Hematopoietic multipotent progenitor cell treated with erythropoietin and hydrocortisone succinate and interleukin-3 and kit ligand, for 17 days (in vitro differentiated cells): ENCODE measurements around the gene C3orf18.

Experiments
- DNase-seq: peaks from one replicate; pipeline ENCODE4 v3.0.0-alpha.2; 2015; ENCODE audit warnings: low spot score

Gene C3orf18

DNA sequence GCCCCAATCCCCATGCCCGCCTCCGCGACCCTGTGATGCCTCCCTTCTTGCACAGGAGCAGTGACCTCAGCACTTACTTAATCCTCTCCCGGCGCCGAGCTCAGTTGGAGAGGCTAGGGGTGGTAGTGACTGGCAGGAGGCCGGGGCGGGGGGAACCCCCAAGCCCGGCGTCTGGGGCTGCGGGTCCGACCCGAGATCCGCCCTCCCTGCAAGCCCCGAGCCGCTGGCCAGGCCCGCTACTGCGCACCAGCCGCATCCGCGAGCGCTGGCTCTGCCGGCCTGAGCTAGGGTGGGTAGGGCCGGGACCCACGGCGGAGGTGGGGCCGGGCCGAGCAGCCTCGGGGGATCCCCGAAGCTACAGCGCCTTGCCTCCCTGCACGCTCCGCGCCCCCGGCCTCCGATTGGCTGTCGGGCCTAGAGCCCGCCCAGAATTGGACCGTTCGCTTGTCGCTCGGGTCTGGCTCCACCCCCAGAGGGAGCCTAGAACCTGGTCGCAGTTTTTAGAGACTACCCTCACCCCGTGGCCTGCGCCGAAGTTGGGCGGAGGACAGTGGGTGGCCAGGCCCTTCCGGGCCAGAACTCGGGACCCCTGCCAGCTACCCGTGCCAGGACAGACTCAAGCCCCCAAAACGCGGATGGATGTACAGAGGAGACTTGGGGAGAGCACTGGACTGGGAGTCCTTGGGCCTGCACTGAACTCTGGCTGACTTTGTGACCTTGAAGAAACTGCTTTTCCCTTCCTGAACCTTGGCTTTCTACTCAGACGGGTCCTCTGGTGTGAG, at the start of gene C3orf18:
TSS of gene C3orf18 (minus strand) at position 362 of the 782 bp plus-strand sequence. CDS start 2,048 bp downstream, outside the sequence.
- peak; percentile 94 for DNase-seq

GRCh38 chr3:50616770-50617095, 49.2 kb upstream of the C3orf18 start:
- DNase-seq: peak; percentile 90

- peak; percentile 86 for DNase-seq
These were observed 48.6 kb upstream of the C3orf18 start for GRCh38 chr3:50616003-50616769.

DNA sequence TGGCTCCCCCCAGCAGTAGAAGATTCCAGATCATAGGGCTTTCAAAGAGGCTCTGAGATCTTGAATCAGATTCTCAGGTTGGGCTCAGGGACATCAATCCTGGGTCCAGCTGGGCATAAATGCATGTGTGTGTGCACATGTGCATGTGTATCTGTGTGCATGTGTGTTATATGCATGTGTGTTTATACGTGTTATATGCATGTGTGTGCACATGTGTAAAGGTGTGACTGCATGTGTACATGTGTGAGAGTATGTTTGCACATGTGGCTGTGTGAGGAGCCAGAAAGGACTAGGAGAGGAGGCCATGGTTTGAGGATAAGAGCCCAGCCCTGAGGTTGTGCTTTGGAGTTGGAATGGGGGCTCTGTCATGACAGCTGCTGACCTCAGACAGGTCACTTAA, 47.6 kb upstream of the C3orf18 start:
- no peak for DNase-seq

- DNase-seq: no peak
These were observed 45.7 kb upstream of the C3orf18 start for GRCh38 chr3:50612970-50613846.

DNA sequence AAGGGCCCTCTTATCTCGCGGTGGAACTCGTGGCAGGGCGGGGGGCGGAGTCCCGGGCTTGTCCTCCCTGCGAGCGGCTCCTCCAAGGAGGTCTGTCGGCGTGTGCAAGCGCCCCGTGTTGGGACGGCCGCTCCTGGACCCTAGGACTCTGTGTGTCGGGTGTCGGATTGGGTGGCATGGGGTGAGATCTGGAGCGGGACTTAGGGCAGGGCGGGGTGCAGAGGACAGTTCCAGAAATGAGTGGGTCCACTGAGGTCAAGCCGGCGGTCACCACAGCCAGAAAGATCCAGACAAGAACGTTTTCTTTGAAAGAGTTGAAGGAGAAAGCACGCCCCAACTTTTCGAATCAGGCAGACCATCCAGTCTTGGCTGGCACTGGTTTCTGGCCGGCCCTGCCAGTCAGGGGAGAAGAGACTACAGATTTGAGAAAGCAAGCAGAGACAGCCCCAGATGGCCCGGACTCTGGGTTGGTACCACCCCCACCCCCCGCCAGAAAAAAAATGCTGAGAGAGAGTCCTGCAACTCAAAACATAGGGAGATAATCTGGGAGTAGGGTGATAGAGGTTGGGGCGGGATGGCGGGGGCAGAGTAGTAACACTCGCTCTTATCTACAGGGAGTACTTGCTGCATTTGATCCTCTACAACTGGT, 44.8 kb upstream of the C3orf18 start:
- peak; percentile 55 for DNase-seq

GRCh38 chr3:50611464-50612233, 44.1 kb upstream of the C3orf18 start, which contains the start of gene CISH:
Gene CISH (minus strand): TSS chr3:50611774. CDS start chr3:50611650, 124 bp downstream.
- DNase-seq: peak; percentile 90

DNA sequence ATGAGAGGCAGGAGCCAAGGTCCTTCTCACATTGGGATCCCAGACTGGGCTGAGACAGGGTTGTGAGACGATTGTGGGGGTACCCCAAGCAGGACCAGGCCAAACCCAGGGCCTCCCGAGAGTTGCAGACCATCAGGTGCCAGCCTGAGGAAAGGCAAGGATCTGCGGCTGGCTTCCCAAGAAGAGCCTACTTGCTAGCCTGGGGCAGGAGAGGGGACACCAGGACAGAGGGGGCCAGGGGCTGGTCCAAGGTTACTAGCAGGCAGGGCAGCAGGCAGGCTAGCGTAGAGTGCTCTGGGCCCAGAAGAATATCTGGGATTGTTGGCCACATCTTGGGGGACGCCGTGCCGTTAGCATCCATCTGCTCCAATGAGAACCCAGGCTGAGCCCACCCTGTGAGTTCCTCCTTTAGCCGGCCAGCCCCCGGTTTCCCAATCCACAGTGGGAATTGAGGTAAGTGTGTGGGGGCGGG, 43.5 kb upstream of the C3orf18 start:
- no peak for DNase-seq

DNA sequence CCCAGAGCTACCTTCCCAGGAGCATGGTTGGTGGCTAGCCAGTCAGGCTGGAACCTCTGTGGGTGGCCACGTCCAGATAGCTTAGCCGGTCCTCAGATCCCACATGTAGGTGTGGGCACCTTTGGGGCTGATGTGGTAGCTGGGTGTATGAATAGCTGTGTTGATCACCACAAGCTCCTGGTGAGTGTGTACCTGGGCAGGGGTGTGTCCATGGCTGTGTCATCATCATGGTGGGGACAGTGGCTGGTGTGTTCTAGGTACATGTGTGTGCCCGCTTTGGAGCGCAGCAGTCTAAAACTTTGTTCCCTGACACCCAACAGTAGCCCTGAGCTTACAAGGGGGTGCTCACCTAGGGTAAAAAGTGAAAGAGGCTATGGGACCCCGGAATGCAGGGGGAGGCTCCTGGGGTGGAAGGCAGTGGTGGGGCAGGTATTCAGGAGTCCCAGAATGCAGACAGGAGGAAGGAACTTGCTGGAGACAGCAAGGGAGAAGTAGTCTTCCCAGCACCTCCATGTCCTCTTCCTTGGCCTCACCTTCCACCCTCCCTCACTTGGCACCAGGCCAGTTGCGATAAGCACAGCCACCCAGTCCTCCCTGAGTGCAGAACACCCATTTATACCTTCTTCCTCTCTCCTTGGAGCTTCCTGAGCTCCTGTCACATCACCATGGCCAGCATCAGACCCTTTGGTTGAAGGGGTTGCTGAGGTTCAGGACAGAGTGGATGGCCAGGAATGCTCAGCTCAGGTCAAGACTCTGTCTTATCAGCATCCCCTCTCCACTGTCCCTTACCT, 42.8 kb upstream of the C3orf18 start:
- peak; percentile 89 for DNase-seq

DNA sequence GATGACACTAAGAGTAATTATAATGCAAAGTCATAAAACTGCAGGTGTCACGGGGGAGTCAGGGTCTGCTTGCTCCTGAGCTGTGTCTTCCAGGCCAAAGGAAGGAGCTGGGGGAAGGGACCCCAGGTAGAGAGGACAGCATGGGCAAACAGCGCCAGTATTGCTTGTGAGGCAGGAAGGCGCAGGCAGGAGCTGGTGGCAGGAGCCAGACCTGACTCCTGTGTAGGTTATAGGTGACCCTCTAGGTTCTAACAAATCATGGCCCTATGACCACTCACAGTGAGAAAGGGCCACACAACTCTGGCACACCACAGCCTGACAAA, 42.2 kb upstream of the C3orf18 start:
- DNase-seq: no peak

GRCh38 chr3:50609071-50609762, 41.7 kb upstream of the C3orf18 start:
- DNase-seq: no peak

DNA sequence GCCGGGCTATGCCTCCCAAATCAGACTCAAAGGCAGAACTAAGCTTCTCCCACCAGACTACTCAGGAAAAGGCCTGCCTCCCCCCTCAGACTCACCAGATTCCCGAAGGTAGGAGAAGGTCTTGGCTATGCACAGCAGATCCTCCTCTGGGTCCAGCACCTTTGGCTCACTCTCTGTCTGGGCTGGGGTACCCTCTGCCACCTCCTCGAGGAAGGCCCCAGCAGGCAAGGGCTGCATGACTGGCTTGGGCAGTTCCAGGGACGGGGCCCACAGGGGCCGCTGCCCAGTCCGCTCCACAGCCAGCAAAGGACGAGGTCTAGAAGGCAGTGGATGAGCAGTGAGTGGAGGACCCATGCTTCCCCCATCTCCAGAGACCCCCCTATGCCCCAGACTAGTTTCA, 40.7 kb upstream of the C3orf18 start:
- no peak for DNase-seq

DNA sequence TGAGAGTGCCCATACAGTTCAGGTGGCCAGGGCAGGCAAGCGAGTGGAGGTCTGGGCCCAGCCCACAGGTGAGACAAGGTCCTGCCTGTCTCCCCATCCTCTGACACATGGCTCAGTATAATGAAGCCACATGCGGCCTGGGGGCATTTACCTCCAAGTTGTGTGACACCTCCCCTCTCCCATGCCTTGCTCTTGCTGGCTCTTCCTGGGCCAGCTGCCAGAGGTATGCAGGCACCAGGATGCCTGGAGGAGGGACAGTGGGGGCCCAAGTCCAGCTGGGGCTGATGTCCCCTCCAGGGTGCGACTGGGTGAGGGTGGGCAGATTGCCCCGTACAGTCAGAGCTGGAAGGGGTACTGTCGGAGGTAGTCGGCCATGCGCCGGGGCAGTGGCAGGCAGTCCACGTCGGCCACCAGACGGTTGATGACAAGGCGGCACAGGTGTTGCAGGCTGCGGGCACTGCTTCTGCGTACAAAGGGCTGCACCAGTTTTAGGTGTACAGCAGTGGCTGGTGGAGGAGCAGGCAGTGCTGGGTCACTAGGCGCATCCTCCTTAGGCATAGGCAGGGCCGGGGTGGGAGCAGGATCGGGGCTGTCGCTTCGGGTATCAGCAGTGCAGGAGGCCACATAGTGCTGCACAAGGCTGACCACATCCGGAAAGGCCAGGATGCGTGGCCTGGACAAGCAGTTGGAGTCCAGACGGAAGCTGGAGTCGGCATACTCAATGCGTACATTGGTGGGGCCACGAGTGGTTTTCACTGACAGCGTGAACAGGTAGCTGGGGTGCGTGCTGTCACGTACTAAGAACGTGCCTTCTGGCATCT, 39.9 kb upstream of the C3orf18 start:
- DNase-seq: peak; percentile 4

DNA sequence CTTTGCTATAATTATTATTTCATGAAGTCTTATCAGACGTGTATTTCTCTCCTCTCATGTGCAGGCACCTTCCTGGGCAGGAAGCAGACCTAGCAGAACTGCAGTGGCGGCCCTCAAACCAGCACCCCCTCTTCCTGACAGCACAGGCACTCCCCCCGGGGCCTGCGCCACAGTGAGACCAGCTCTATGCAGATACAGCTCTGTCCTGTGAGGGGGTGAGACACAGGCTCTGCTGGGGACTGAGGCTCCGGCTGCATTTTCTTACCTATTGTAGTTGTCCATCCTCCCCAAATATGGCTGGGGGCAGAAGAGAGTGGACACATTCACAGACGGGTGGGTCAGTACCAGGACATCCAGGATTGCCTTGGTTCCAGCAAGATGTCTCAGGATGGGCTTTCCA, 39.0 kb upstream of the C3orf18 start:
- DNase-seq: no peak

- DNase-seq: peak; percentile 6
These were observed 38.4 kb upstream of the C3orf18 start for GRCh38 chr3:50605901-50606326.

GRCh38 chr3:50604628-50605588, 37.4 kb upstream of the C3orf18 start:
- DNase-seq: no peak

- no peak for DNase-seq
These were observed 36.6 kb upstream of the C3orf18 start for GRCh38 chr3:50604110-50604621.
